GM19467 (cell line): Measurements from ENCODE around the gene DEFB114.
"Not testable (repeated sequence)": the region's sequence is repeated elsewhere in the genome, so short reads cannot be mapped to it uniquely, and the experiment has no call there.

Source experiments
- ATAC-seq: cut with Tn5 transposase; IDR thresholded peaks from one replicate; pipeline ENCODE4 v1.9.1; 2021; ENCODE audit warnings: mild to moderate bottlenecking, moderate library complexity; ENCODE audit not compliant: unreplicated experiment

Gene DEFB114, protein sequence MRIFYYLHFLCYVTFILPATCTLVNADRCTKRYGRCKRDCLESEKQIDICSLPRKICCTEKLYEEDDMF

DNA sequence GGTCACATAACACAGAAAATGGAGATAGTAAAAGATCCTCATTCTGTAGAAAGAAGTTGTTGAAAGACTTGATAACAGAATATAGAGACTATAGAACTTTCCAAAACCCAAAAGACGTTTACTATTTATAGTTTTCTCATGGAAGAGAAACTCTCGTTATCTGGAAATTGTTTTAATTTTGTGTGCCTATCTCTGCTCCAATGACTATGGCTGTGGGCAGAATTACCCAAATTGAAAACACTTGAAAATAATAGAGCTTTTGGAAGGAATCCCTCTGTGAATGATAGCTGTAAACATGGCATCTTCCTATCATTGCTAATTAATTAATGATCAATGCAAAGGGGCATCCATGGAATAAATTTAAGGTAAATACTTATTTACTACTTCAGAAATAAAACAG lies at the start of gene DEFB114:
DEFB114 (minus strand) TSS at position 101 of the 400 bp plus-strand sequence; CDS start at position 42, 59 bp downstream.
- ATAC-seq = no peak

DNA sequence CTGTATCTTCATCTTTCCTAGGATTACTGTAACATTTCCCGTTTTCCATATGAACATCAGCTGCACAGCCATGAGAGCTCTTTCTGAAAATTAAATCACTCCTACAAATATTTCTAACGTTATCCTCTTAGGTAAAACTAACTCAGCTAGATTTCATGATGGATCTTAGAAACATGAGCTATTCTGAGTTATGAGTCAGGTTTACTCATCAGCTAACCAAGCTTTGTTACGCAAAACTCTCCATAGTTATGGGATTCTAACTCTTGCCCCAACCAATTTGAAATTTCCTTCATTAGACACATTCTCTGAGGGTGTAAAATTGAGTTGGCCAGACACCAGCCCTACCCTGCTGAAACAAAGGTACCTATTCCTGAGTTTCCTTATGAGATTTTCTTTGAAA lies 43.9 kb upstream of the DEFB114 start:
- ATAC-seq = no peak

DNA sequence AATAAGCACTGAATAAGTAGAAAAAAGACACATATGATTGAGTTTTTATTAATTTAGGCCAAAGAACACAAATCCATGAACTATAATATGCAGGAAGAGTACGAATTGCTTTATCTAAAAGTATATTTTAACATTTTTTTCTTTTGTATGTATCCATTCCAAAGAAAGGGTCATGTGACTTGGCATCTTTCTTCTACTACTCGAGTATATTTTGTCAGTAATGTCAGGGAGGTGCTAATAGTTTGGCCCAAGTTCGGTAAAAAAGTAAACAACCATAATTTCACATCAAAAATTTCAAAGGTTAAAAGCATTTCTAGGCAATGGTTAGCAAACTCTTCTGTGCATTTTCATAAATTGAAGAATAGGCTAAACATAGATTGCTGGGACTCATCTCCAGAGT lies 39.2 kb upstream of the DEFB114 start:
- no peak for ATAC-seq

DNA sequence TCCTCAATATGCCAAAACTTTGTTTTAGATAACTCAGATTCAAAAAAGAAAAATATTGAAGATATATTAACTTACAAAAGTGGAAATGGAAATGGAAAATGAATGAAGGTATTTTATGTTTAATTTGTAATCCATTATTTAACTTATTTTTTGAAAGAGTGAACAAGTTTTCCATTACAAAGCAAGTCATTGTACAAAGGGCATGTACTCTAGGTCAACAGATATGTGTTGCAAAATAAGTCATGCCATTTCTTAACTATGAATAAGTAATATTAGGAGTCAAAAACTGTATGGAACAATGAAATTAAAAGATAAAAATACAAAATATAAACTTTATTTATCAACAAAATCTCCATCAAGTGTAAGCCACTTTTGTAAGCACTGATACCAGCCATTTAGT lies 31.3 kb upstream of the DEFB114 start:
- no peak for ATAC-seq

GRCh38 chr6:49988900-49989299 lies 24.9 kb upstream of the DEFB114 start:
- ATAC-seq = no peak

- ATAC-seq = no peak
These were observed 23.8 kb upstream of the DEFB114 start for GRCh38 chr6:49987749-49988148.

GRCh38 chr6:49986551-49986950 lies 22.6 kb upstream of the DEFB114 start:
- no peak for ATAC-seq

DNA sequence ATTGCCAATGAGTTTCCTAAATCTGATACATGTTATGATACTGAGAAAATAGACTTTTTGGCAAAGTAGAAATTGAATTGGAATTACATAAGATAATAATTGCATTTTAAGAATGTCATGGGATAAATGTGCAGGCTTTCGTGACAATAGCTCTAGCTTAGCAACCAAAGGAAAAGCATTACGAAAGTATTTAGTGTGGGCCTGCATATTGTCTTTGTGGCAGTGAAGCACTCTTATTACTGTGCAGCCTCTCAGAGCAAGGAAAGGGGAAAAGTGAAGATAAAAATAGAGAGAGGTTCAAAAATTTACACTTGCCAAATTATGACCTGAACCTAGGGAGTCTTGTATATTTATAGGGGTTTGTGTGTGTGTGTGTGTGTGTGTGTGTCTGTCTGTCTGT lies 18.1 kb upstream of the DEFB114 start:
- ATAC-seq = no peak

- no peak for ATAC-seq
These were observed 16.9 kb upstream of the DEFB114 start for GRCh38 chr6:49980898-49981297.

DNA sequence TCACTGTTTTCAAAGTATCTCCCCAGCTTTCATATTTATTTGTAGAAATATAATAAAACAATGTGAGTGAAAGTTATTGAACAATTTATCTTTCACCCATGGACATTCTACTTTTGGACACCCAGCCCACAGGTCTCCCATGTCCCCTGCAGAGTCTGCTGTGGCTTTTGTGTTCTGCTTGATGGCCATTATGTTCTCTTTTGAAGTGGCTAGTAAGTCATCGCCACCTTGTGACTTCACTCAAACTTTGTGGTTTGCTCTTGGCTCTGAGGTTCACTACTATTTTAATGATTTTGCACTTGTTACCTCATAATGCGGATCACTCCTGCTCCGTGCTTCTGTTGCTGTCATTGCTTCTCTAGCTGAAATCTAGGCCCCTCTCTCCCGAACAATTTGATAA lies 15.6 kb upstream of the DEFB114 start:
- ATAC-seq = no peak

DNA sequence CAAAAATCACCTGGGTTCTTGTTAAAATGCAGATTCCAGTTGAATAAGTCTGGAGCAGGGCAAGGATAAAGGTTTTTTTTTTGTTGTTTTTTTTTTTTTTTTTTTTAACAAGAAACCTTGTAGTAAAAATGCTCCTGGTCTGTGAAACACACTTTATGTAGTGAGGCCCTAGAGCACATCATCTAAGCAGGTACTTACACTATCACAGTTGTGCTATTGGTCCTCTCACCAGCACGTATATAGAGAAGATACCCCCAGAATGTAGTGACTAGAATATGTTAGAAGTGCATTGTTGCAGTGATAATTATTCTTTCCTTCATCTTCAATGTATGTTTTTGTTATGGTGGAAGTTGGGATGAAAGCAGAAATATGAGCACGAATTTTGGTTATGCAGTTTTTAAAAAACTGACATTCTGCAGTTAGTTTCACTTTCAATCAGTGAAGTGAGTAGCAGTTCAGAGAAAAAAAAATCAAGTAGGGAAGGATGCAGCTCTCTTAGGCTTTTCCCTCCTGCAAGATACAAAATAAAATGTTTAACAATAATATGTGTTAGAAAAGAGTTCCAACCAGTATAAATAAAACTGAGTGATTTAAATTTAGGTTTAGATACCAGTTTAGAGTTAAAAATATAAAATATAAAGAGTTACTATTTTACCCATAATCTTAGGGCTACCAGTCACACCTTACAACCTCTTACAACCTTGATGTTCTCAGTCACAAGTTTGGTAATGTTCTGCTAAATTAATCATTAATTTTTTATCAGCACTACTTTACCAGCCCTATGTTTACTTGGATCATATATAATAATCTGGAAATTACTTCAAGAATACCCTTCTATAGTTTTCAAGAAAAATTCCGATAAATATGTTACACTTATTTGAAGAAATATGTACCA lies 14.6 kb upstream of the DEFB114 start:
- ATAC-seq = peak; percentile 55

- no peak for ATAC-seq
These were observed 5.6 kb upstream of the DEFB114 start, which contains the start of gene DEFB113 for GRCh38 chr6:49969605-49970004. DEFB113 (minus strand) TSS chr6:49969625; CDS start chr6:49969625, 0 bp downstream.

DNA sequence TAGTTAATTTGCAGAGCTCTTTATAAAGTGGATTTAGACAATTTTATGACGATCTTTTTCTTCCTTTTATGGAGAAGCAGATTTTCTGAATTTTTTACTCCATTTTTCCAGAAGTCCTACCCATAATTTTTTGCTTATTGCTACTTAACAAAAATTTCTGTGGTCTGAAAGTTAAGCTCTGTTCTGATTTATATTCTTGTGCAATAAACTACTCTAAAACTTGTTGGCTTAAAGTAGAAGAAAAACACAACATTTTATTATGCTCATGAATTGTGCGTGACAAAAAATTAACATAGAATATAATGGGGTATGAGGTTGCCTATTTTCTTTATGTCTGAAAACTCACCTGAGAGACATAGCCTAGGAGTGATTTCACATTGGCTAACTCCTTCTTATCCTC lies 2.9 kb upstream of the DEFB114 start:
- ATAC-seq = no peak

- ATAC-seq = no peak
These were observed 2.4 kb upstream of the DEFB114 start for GRCh38 chr6:49966334-49966733.

DNA sequence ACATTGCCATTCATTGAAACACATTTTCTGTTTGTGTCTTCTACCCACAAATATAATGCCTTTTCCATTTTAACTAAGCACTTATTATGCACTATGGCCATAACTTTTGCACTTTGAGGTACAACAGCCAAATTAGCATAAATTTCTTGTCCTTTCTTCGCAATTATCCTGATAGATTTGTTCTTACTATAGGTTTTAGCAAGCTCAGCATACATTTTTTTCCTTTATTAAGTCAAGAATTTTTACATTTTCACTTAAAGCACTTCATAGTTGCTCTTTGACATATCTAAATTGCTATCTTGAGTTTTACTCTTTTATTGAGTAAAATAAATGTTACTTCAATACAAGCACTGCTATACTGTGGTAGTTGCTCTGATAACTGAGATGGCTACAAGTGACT lies 5.8 kb downstream of the DEFB114 start:
- no peak for ATAC-seq

DNA sequence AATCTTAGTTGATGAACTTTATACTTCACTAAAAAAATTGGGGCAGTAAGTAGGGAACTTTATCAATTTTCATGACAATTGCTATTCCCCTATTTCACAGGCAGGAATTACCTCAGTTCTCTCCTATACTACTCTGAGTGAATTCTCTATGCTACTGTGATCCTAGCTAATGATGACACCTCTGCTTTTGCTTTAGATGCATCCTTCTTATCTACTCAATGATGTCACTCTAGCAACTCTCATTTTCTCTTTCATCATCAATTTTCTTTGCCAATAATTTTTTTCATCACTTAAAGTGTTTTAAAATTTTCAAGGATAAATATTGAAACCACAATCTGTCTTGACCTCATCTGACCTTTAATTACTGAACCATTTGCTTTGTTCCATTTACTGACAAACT lies 8.1 kb downstream of the DEFB114 start:
- ATAC-seq = no peak

DNA sequence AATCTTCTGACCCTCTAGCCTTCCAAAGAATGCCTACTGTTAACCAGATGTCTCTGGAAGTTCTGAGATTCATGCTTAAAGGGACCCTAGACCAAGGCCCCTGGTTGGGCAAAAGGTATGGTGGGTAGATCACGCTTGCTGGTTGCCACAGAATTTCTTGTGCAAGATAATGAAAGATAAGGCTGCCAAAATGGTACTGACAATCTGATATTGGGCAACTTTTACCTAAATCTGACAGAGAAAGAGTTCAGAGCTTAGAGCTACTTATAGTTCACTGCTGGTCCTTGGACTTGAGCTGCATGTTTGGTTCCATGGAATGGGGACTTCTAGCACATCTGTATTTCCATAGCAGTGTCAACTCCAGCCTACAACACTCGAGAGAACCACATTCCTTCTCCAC lies 12.0 kb downstream of the DEFB114 start:
- no peak for ATAC-seq

GRCh38 chr6:49950415-49950751 lies 13.6 kb downstream of the DEFB114 start:
- no peak for ATAC-seq

DNA sequence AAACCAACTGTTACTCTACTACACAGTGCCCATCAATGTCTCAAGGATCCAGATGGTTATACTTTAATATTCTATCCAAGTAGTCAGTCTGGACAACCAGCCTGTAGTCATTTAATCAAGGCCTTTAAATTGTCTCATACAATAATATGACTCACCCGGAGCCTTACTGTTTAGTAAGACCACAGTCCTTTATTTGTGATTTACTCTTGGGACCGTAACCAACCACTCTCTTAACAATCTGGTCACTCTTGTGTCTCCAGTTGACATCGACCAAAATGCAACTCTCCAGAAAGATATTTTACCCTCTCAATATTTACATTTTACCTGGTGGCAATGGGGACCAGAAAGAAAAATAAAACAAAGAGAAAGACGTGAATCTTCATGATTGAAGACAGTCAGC lies 14.9 kb downstream of the DEFB114 start:
- ATAC-seq = no peak

DNA sequence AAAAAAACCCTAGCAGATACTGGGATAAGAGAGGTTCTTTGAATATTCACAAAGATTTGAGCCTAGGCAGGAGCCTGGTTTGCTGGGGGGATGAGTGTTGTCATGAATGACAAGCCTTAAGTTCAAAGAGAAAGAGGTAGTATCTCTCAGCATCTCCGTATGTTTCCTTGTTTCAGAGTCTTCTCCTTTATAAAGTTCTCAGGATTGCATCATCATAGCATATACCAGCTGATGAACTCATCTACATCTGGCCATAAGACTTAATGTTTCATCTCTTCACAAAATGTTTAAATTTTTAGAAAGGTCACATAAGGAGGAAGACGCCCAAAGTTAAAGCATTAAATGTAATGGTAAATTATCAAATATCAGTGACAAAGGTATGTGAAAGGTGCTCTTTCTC lies 17.1 kb downstream of the DEFB114 start:
- no peak for ATAC-seq

DNA sequence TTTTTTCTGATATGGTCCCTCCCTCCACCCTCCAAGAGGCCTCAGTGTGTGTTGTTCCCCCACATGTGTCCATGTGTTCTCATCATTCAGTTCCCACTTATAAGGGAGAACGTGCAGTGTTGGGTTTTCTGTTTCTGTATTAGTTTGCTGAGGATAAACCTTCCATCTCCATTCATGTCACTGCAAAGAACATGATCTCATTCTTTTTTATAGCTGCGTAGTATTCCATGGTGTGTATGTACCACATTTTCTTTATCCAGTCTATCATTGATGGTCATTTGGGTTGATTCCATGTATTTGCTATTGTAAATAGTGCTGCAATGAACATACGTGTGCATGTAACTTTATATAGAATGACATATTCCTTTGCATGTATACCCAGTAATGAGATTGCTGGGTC lies 19.9 kb downstream of the DEFB114 start:
- not testable (repeated sequence) for ATAC-seq

DNA sequence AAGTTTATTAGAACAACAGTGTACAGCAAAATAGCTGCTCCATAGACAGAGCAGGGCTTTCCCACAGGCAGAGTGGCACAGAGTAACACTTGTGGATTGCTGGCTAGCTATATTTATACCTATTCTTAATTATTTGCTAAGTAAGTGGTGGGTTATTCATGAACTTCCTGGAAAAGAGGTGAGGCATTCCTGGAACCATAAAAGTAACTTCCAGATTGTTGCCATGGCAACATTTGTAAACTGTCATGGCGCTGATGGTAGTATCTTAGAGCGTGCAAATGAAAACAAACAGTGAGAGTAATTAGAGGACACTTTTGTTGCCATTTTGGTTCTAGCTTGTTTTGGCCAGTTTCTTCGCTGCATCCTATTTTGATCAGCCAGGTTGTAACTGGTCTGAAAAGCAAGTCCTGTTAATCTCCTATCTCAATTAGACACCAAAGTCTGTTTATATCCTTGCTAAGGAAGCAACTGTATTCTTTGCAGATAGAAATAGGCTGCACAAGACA lies 23.9 kb downstream of the DEFB114 start:
- no peak for ATAC-seq
